Retinal pigment epithelial cell (primary cell): ENCODE data around the gene SLC24A3.

ENCODE experiments used
- DNase-seq: peaks from one replicate; pipeline ENCODE4 v3.0.0-alpha.2; 2010; ENCODE audit warnings: low read depth
- H3K4me3 ChIP-seq: 2 replicates; pipeline ENCODE4 v1.5.1; 2011; ENCODE audit warnings: mild to moderate bottlenecking, low read length, control low read depth, moderate library complexity
- CTCF ChIP-seq: conservative IDR thresholded peaks from 2 replicates; pipeline ENCODE4 v1.5.1; 2011; ENCODE audit warnings: low read depth, low read length, control low read depth, inconsistent platforms

Gene SLC24A3

GRCh38 chr20:19557291-19557690 is 344.8 kb downstream of the SLC24A3 start:
- H3K4me3 ChIP-seq, result no peak overlapping the region
- no peak for DNase-seq
- TF ChIP-seq CTCF, result no peak

GRCh38 chr20:19560881-19561480 is 348.5 kb downstream of the SLC24A3 start:
- TF ChIP-seq CTCF, result no peak
- no peak for DNase-seq
- H3K4me3 ChIP-seq, result no peak overlapping the region

- DNase-seq, result no peak
- no peak overlapping the region for H3K4me3 ChIP-seq
- no peak for TF ChIP-seq CTCF
Observed at GRCh38 chr20:19562426-19562825, 350.0 kb downstream of the SLC24A3 start.

- H3K4me3 ChIP-seq, result no peak overlapping the region
- TF ChIP-seq CTCF, result no peak
- DNase-seq, result no peak
Observed at GRCh38 chr20:19564261-19564660, 351.8 kb downstream of the SLC24A3 start.

- no peak for DNase-seq
- H3K4me3 ChIP-seq, result no peak overlapping the region
- TF ChIP-seq CTCF, result no peak
Observed at GRCh38 chr20:19565736-19566135, 353.3 kb downstream of the SLC24A3 start.

- DNase-seq, result no peak
- no peak for TF ChIP-seq CTCF
Observed at GRCh38 chr20:19566226-19566945, 353.9 kb downstream of the SLC24A3 start.

GRCh38 chr20:19568128-19568527 is 355.7 kb downstream of the SLC24A3 start:
- DNase-seq, result no peak
- no peak for TF ChIP-seq CTCF
- no peak overlapping the region for H3K4me3 ChIP-seq

More at GRCh38 chr20:19566226-19566945, 353.9 kb downstream of the SLC24A3 start:
- no peak overlapping the region for H3K4me3 ChIP-seq
